MM.1S (cell line): Measurements from ENCODE around the gene GADD45GIP1.

Experiments
- DNase-seq: peaks from one replicate; pipeline ENCODE4 v3.0.0-alpha.2; 2015
- H2AFZ ChIP-seq: fragments of 300-600 bp; sonication (generic); 2 replicates; pipeline ENCODE4 v1.6.0; 2016; ENCODE audit warnings: antibody characterized with exemption, low read length
- H3F3A ChIP-seq: fragments of 300-600 bp; sonication (generic); 2 replicates; pipeline ENCODE4 v1.6.1; 2016; ENCODE audit warnings: mild to moderate bottlenecking, antibody characterized with exemption, low read length, moderate library complexity, mixed read lengths; ENCODE audit not compliant: insufficient read depth
- H3K27ac ChIP-seq: fragments of 300-600 bp; sonication (generic); 2 replicates; pipeline ENCODE4 v1.5.1; 2016; ENCODE audit warnings: mild to moderate bottlenecking, low read length
- H3K27me3 ChIP-seq: fragments of 300-600 bp; sonication (generic); replicated peaks from 2 replicates; pipeline ENCODE4 v1.6.0; 2016; ENCODE audit warnings: low read length; ENCODE audit not compliant: insufficient read depth
- H3K36me3 ChIP-seq: fragments of 300-600 bp; sonication (generic); replicated peaks from 2 replicates; pipeline ENCODE4 v1.6.1; 2016; ENCODE audit warnings: mild to moderate bottlenecking, low read length, mixed read lengths; ENCODE audit not compliant: insufficient read depth
- H3K4me1 ChIP-seq: fragments of 300-600 bp; sonication (generic); 2 replicates; pipeline ENCODE4 v1.6.1; 2016; ENCODE audit warnings: low read length, mixed read lengths
- H3K4me2 ChIP-seq: fragments of 300-600 bp; sonication (generic); 2 replicates; pipeline ENCODE4 v1.6.0; 2016; ENCODE audit warnings: low read depth, low read length
- H3K4me3 ChIP-seq: fragments of 300-600 bp; sonication (generic); 2 replicates; pipeline ENCODE4 v1.5.1; 2016; ENCODE audit warnings: low read length, mixed read lengths
- H3K79me2 ChIP-seq: fragments of 300-600 bp; sonication (generic); 2 replicates; pipeline ENCODE4 v1.6.1; 2016; ENCODE audit warnings: mixed run types, low read length, mixed read lengths
- H3K9ac ChIP-seq: fragments of 300-600 bp; sonication (generic); 2 replicates; pipeline ENCODE4 v1.6.1; 2016; ENCODE audit warnings: low read length, mixed read lengths
- H3K9me2 ChIP-seq: fragments of 300-600 bp; sonication (generic); replicated peaks from 2 replicates; pipeline ENCODE4 v1.6.1; 2016; ENCODE audit warnings: mild to moderate bottlenecking, low read length, mixed read lengths; ENCODE audit not compliant: insufficient read depth
- H3K9me3 ChIP-seq: fragments of 300-600 bp; sonication (generic); replicated peaks from 2 replicates; pipeline ENCODE4 v1.6.1; 2016; ENCODE audit warnings: mild to moderate bottlenecking, low read length, mixed read lengths; ENCODE audit not compliant: insufficient read depth
- H4K20me1 ChIP-seq: fragments of 300-600 bp; sonication (generic); 2 replicates; pipeline ENCODE4 v1.6.1; 2016; ENCODE audit warnings: mild to moderate bottlenecking, low read length, moderate library complexity, mixed read lengths; ENCODE audit not compliant: insufficient read depth
- EZH2 ChIP-seq: fragments of 300-600 bp; sonication (generic); optimal IDR thresholded peaks from 2 replicates; pipeline ENCODE3; 2017; ENCODE audit warnings: low read depth, mild to moderate bottlenecking, antibody characterized with exemption, low read length, mixed read lengths
- EZH2phosphoT487 ChIP-seq: fragments of 300-600 bp; sonication (generic); IDR thresholded peaks from 2 replicates; pipeline ENCODE4 v1.6.1; 2018; ENCODE audit warnings: antibody characterized with exemption, low read length
- TF ChIP-seq, protein P1 (sequence below): fragments of 300-600 bp; sonication (generic); IDR thresholded peaks from 2 replicates; pipeline ENCODE4 v1.5.1; 2016; ENCODE audit warnings: antibody characterized with exemption, low read length, mixed read lengths

Gene GADD45GIP1

DNA sequence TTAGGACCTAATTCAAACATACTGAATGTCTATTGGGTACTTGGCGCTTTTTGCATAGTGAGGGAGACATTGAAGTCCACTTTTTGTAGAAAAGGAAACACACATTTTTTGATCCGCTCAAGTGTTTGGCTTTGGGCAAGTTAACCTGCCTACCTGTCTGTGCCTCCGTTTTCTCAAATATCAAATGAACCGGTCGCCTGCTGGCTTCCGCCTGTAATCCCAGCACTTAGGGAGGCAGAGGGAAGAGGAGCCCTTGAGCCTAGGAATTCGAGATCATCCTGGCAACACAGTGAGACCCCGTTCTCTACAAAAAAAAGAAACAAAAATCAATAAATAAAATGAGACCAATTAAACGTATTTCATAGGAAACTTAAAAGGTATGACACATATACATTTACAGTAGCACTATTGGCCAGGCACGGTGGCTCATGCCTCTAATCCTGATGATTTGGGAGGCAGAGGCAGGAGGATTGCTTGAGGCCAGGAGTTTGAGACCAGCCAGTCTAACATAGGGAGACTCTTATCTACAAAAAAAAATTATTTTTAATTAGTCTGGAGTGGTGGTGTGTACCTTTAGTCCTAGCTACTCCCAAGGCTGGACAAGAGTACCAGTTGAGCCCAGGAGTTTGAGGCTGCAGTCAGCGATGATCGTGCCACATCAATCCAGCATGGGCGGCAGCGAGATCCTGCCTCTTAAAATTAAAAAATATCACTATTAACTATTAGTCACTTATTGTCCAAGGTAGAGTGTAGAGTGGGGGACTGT lies 10.1 kb downstream of the GADD45GIP1 start:
- TF ChIP-seq EZH2: no peak
- TF ChIP-seq, protein P1, sequence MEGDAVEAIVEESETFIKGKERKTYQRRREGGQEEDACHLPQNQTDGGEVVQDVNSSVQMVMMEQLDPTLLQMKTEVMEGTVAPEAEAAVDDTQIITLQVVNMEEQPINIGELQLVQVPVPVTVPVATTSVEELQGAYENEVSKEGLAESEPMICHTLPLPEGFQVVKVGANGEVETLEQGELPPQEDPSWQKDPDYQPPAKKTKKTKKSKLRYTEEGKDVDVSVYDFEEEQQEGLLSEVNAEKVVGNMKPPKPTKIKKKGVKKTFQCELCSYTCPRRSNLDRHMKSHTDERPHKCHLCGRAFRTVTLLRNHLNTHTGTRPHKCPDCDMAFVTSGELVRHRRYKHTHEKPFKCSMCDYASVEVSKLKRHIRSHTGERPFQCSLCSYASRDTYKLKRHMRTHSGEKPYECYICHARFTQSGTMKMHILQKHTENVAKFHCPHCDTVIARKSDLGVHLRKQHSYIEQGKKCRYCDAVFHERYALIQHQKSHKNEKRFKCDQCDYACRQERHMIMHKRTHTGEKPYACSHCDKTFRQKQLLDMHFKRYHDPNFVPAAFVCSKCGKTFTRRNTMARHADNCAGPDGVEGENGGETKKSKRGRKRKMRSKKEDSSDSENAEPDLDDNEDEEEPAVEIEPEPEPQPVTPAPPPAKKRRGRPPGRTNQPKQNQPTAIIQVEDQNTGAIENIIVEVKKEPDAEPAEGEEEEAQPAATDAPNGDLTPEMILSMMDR: no peak
- no peak for TF ChIP-seq EZH2phosphoT487
- Histone ChIP-seq H2AFZ (no peak overlapping the region), H3K4me2 (peak overlapping the region; percentile 88), H3K27ac (no peak overlapping the region), H3K4me1 (peaks cover 16% of the 10 kb centered on the region), H3K27me3 (no peaks in the 10 kb centered on the region), H3K4me3 (peak overlapping the region; percentile 86), H3K36me3 (peaks cover 20% of the 10 kb centered on the region), H3K79me2 (peaks cover 63% of the 10 kb centered on the region), H3F3A (peaks cover 44% of the 10 kb centered on the region), H3K9me3 (no peaks in the 10 kb centered on the region), H3K9me2 (no peaks in the 10 kb centered on the region), H4K20me1 (no peaks in the 10 kb centered on the region; the same call in 1 of the 2 replicates), H3K9ac (peak overlapping the region; percentile 83)
- DNase-seq: no peak

DNA sequence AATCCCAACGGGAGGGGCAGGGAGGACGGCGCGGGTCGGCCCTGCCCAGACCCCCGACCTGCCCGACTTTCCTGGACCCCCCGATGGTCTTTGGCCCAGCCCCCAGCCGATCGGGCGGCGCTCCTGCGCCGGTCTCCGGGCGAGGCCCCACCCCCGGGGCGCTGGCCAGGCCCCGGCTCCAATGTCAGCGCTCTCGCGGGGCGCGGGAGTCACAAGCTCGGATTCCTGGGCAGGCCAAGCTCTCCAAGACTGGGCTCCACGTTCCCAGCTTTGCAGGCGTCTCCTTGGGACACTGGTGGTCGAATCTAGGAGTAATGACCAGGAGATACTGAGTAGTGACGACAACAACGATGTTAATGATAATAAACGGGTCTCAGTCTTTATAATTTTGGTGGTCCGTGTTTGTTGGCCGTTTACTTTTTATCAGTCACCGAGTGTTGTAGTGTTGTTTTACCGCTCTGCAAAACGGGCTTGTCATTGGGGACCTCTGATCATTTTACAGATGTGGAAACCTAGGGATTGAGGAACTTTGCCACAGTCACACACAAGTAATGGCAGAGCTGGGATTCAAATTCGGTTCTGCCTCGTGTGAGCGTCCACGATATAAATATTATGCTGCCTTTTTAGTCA lies 10.8 kb downstream of the GADD45GIP1 start:
- no peak overlapping the region for H2AFZ ChIP-seq
- peaks cover 51% of the 10 kb centered on the region for H3F3A ChIP-seq

DNA sequence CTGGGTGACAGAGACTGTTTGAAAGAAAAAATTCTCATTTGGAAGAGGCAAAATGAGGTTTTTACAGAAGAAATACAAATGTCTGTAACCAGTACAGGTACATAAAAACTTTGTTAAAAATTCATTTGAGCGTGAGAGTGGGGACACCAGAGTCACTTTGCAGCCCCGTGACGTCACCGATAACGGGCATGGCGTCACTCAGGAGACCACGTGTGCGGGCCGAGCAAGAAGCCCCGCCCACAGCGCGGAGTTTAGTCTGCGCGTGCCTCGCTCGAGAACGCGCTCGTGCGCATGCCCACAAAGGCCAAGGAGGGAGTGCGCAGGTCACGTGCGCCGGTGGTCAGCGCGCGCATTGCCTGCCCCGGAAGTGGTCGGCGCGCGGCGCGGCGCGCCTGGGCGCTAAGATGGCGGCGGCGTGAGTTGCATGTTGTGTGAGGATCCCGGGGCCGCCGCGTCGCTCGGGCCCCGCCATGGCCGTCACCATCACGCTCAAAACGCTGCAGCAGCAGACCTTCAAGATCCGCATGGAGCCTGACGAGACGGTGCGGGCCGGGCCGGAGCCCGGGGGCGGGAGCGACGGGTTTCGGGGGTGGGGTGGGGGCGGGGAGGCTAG lies 11.4 kb downstream of the GADD45GIP1 start, which contains the start of gene RAD23A:
RAD23A (plus strand) TSS at position 384 of the 613 bp plus-strand sequence; CDS start at position 471, 87 bp downstream.
- Histone ChIP-seq H4K20me1 (no peaks in the 10 kb centered on the region; the same call in 1 of the 2 replicates), H3K9ac (peak within 1 kb of the TSS; percentile 83), H3K4me2 (peak within 1 kb of the TSS; percentile 88), H3K27ac (peak within 1 kb of the TSS; percentile 79), H3K27me3 (no peaks in the 10 kb centered on the region), H3F3A (peaks cover 57% of the 10 kb centered on the region), H3K9me3 (no peaks in the 10 kb centered on the region), H2AFZ (no peak within 1 kb of the TSS), H3K9me2 (no peaks in the 10 kb centered on the region), H3K4me1 (peaks cover 28% of the 10 kb centered on the region), H3K79me2 (peaks cover 68% of the 10 kb centered on the region), H3K4me3 (peak within 1 kb of the TSS; percentile 86), H3K36me3 (peaks cover 25% of the 10 kb centered on the region)
- TF ChIP-seq EZH2phosphoT487 (no peak), EZH2 (no peak)
- TF ChIP-seq, protein P1: no peak
- DNase-seq: peak; percentile 98

More for the DNA sequence above, 10.8 kb downstream of the GADD45GIP1 start:
- H3K9me2 ChIP-seq: no peaks in the 10 kb centered on the region
- H3K4me2 ChIP-seq: peak overlapping the region; percentile 88
- peak overlapping the region; percentile 83 for H3K9ac ChIP-seq
- no peaks in the 10 kb centered on the region for H3K27me3 ChIP-seq
- peaks cover 67% of the 10 kb centered on the region for H3K79me2 ChIP-seq
- TF ChIP-seq EZH2phosphoT487 (no peak), EZH2 (no peak)
- TF ChIP-seq, protein P1: no peak
- H3K36me3 ChIP-seq: peaks cover 20% of the 10 kb centered on the region
- H3K27ac ChIP-seq: peak overlapping the region; percentile 79
- H3K4me3 ChIP-seq: peak overlapping the region; percentile 86
- H4K20me1 ChIP-seq: no peaks in the 10 kb centered on the region; the same call in 1 of the 2 replicates
- no peaks in the 10 kb centered on the region for H3K9me3 ChIP-seq
- H3K4me1 ChIP-seq: peaks cover 22% of the 10 kb centered on the region
- peak; percentile 66 for DNase-seq
